Panc1 (cell line): ENCODE measurements around the gene ZG16B.

ENCODE experiments used
- CTCF ChIP-seq: fragments of 450-650 bp; IDR thresholded peaks from 2 replicates; pipeline ENCODE4 v1.5.1; 2017; ENCODE audit warnings: mild to moderate bottlenecking
- POLR2AphosphoS5 ChIP-seq: IDR thresholded peaks from 2 replicates; pipeline ENCODE4 v1.6.1; 2012; ENCODE audit warnings: mild to moderate bottlenecking, low read depth, low read length, moderate library complexity
- REST ChIP-seq, 2 experiments: IDR thresholded peaks; 2 replicates each; pipeline ENCODE4 v1.6.1; 2011 to 2012; ENCODE audit warnings: low read depth in 2 of 2, control low read depth in 1 of 2, low read length in 1 of 2, mild to moderate bottlenecking in 1 of 2, moderate library complexity in 1 of 2; ENCODE audit not compliant: insufficient read depth in 1 of 2
- SIN3A ChIP-seq: IDR thresholded peaks from 2 replicates; pipeline ENCODE4 v1.6.1; 2012; ENCODE audit warnings: low read depth, mild to moderate bottlenecking, low read length, moderate library complexity, borderline replicate concordance; ENCODE audit not compliant: insufficient read depth
- TCF7L2 ChIP-seq: IDR thresholded peaks from 2 replicates; pipeline ENCODE4 v1.6.1; 2011; ENCODE audit warnings: mild to moderate bottlenecking, low read depth, low read length, inconsistent platforms

- TF ChIP-seq CTCF = no peak
- no peak for TF ChIP-seq REST (IDR thresholded peaks at IDR 0.05; ENCODE audit: insufficient read depth in 1 of 2, low read depth in 2 of 2, low read length in 1 of 2)
- no peak for TF ChIP-seq SIN3A
- no peak for TF ChIP-seq POLR2AphosphoS5
- no peak for TF ChIP-seq TCF7L2
Measured at GRCh38 chr16:2791174-2791573, 38.9 kb upstream of the ZG16B start.
